Measurements from ENCODE around the gene BMPR1A. TPM values are rescaled to one million over a fixed set of nuclear protein-coding genes. Genes with fewer than 3 reads are reported as not detected.
"Not testable (repeated sequence)": the region's sequence is repeated elsewhere in the genome, so short reads cannot be mapped to it uniquely, and the experiment has no call there.

Gene BMPR1A
- total RNA-seq, 4 donors from 2014 or later, result 72.7 to 89.5 (median 84.2) TPM

- H3K27me3 ChIP-seq, result no peaks in the 10 kb centered on the region
- TF ChIP-seq, protein P1, sequence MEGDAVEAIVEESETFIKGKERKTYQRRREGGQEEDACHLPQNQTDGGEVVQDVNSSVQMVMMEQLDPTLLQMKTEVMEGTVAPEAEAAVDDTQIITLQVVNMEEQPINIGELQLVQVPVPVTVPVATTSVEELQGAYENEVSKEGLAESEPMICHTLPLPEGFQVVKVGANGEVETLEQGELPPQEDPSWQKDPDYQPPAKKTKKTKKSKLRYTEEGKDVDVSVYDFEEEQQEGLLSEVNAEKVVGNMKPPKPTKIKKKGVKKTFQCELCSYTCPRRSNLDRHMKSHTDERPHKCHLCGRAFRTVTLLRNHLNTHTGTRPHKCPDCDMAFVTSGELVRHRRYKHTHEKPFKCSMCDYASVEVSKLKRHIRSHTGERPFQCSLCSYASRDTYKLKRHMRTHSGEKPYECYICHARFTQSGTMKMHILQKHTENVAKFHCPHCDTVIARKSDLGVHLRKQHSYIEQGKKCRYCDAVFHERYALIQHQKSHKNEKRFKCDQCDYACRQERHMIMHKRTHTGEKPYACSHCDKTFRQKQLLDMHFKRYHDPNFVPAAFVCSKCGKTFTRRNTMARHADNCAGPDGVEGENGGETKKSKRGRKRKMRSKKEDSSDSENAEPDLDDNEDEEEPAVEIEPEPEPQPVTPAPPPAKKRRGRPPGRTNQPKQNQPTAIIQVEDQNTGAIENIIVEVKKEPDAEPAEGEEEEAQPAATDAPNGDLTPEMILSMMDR (IDR thresholded peaks at IDR 0.05), result no peak
- no peak for TF ChIP-seq POLR2A (IDR thresholded peaks at IDR 0.05)
- no peak overlapping the region for H3K27ac ChIP-seq
- H3K9me3 ChIP-seq, result no peaks in the 10 kb centered on the region
- WGBS, 2 donors, result 93 to 96% methylated on average over 2 of the region's 2 CpGs
- peaks cover 3 to 7% of the 10 kb centered on the region in 2 donors for H3K4me1 ChIP-seq
- H3K4me3 ChIP-seq (replicated peaks in 1 of 3), result no peak overlapping the region
- intact Hi-C loops (cut with DNase I), result no loop called here
- DNase-seq, result no peak
- peaks cover 4 to 9% of the 10 kb centered on the region in 2 donors for H3K36me3 ChIP-seq
These were observed 181.8 kb downstream of the BMPR1A start for GRCh38 chr10:86938260-86938659.

GRCh38 chr10:86940076-86940475 lies 183.7 kb downstream of the BMPR1A start:
- WGBS, 2 donors, result 86 to 87% methylated on average over 16 of the region's 16 CpGs

GRCh38 chr10:86940677-86941076 lies 184.3 kb downstream of the BMPR1A start:
- Histone ChIP-seq H3K4me3 (replicated peaks in 1 of 3) (no peak overlapping the region), H3K27me3 (no peaks in the 10 kb centered on the region), H3K36me3 (peaks cover 2 to 9% of the 10 kb centered on the region in 2 donors), H3K9me3 (no peaks in the 10 kb centered on the region), H3K4me1 (peaks cover 3 to 16% of the 10 kb centered on the region in 2 donors), H3K27ac (no peak overlapping the region)
- DNase-seq, result no peak
- WGBS, 2 donors, result 82 to 88% methylated on average over 3 to 4 of the region's 6 CpGs
- intact Hi-C loops (cut with DNase I), result no loop called here
- TF ChIP-seq, protein P1 (IDR thresholded peaks at IDR 0.05), result no peak
- no peak for TF ChIP-seq POLR2A (IDR thresholded peaks at IDR 0.05)

More at GRCh38 chr10:86940076-86940475, 183.7 kb downstream of the BMPR1A start:
- H3K27me3 ChIP-seq; H3K27ac ChIP-seq; H3K4me3 ChIP-seq (replicated peaks in 1 of 3); H3K36me3 ChIP-seq; H3K9me3 ChIP-seq; DNase-seq; intact Hi-C loops (cut with DNase I): not testable (repeated sequence)
- peaks cover 3 to 10% of the 10 kb centered on the region in 2 donors for H3K4me1 ChIP-seq

DNA sequence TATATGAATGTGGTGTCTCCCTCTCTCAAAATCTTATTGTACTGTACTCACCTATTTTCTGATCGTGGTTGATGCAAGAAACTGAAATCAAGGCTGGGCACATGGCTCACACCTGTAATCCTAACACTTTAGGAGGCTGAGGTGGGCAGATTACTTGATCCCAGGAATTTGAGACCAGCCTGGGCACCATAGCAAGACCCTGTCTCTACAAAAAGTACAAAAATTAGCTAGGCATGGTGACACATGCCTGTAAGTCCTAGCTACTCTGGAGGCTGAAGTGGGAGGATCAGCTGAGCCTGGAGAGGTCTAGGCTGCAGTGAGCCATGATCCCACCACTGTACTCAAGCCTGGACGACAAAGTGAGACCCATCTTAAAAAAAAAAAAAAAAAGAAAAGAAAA lies 185.0 kb downstream of the BMPR1A start:
- Histone ChIP-seq H3K27me3 (no peaks in the 10 kb centered on the region), H3K4me1 (peaks cover 3 to 24% of the 10 kb centered on the region in 2 donors), H3K9me3 (no peaks in the 10 kb centered on the region), H3K36me3 (peaks cover 0 to 6% of the 10 kb centered on the region in 2 donors), H3K4me3 (replicated peaks in 1 of 3) (no peak overlapping the region), H3K27ac (no peak overlapping the region)
- no peak for DNase-seq
- intact Hi-C loops (cut with DNase I), result no loop called here
- 86 to 91% methylated on average over 2 of the region's 2 CpGs for WGBS, 2 donors
- TF ChIP-seq, protein P1 (IDR thresholded peaks at IDR 0.05), result no peak
- no peak for TF ChIP-seq POLR2A (IDR thresholded peaks at IDR 0.05)

DNA sequence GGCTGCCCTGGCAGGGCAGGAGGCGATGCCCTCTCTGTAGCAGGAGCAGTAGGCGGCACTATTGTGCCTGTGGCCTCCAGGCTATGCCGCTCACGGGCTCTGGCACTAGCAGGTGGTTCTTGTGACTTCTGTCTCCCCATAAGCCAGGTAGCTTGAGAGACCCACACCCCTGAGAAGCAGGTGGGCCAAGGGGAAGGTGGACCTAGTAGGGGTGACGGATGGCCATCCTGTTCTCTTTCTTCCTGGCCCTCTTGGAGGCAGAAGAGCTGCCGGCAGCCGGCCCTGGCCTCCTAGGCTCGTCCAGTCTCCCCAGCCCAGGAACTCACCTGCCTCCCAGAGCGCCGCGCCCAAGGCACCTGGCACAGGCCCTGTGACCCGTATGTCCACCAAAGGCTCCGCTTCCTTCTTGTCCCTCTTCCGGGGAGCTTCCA lies 185.6 kb downstream of the BMPR1A start:
- no peak overlapping the region for H3K4me3 ChIP-seq (replicated peaks in 1 of 3)
- H3K36me3 ChIP-seq, result peaks cover 0 to under 1% of the 10 kb centered on the region in 2 donors
- WGBS, 2 donors, result 91 to 93% methylated on average over 12 to 14 of the region's 14 CpGs
- H3K27ac ChIP-seq, result no peak overlapping the region
- intact Hi-C loops (cut with DNase I), result no loop called here
- H3K9me3 ChIP-seq, result no peaks in the 10 kb centered on the region
- H3K27me3 ChIP-seq, result no peaks in the 10 kb centered on the region
- peaks cover 3 to 24% of the 10 kb centered on the region in 2 donors for H3K4me1 ChIP-seq
- TF ChIP-seq POLR2A (IDR thresholded peaks at IDR 0.05), result no peak
- TF ChIP-seq, protein P1 (IDR thresholded peaks at IDR 0.05), result no peak
- DNase-seq, result no peak
